HepG2 (cell line): ENCODE results near the gene YIPF4. TPM values are rescaled to one million over a fixed set of nuclear protein-coding genes. Genes with fewer than 3 reads are reported as not detected.

Source experiments
- AGO2 ChIP-seq: fragments of 200-400 bp; formaldehyde crosslinking; optimal IDR thresholded peaks from 2 replicates; pipeline ENCODE3; 2017; ENCODE audit warnings: mild to moderate bottlenecking, low read depth, low read length, moderate library complexity
- ATRX ChIP-seq: sonication (generic); formaldehyde crosslinking; IDR thresholded peaks from 2 replicates; pipeline ENCODE4 v1.4.0; 2020; ENCODE audit warnings: missing genetic modification reagents, borderline replicate concordance
- CBX5 ChIP-seq: sonication (generic); formaldehyde crosslinking; IDR thresholded peaks from 2 replicates; pipeline ENCODE4 v1.4.0; 2020; ENCODE audit warnings: missing genetic modification reagents, borderline replicate concordance
- FOXA3 ChIP-seq: IDR thresholded peaks from 2 replicates; pipeline ENCODE4 v1.6.1; 2016; ENCODE audit warnings: missing genetic modification reagents, missing compliant biosample characterization
- FOXO1 ChIP-seq: sonication (generic); formaldehyde crosslinking; IDR thresholded peaks from 2 replicates; pipeline ENCODE4 v1.4.0; 2020; ENCODE audit warnings: missing genetic modification reagents
- KDM3A ChIP-seq: IDR thresholded peaks from 2 replicates; pipeline ENCODE4 v1.6.1; 2018; ENCODE audit warnings: low read depth, missing compliant biosample characterization
- POLR2AphosphoS5 ChIP-seq: IDR thresholded peaks from 2 replicates; pipeline ENCODE4 v1.6.1; 2012; ENCODE audit warnings: low read depth, low read length
- SMARCC2 ChIP-seq: fragments of 450-650 bp; IDR thresholded peaks from 2 replicates; pipeline ENCODE4 v1.6.1; 2017; ENCODE audit warnings: antibody characterized with exemption, mild to moderate bottlenecking
- SOX5 ChIP-seq: IDR thresholded peaks from 2 replicates; pipeline ENCODE4 v1.6.1; 2016; ENCODE audit warnings: borderline replicate concordance
- SRSF1 ChIP-seq: fragments of 200-400 bp; formaldehyde crosslinking; optimal IDR thresholded peaks from 2 replicates; pipeline ENCODE3; 2017; ENCODE audit warnings: mild to moderate bottlenecking, low read depth, low read length, moderate library complexity
- SYNCRIP ChIP-seq: fragments of 200-400 bp; formaldehyde crosslinking; IDR thresholded peaks from 2 replicates; pipeline ENCODE4 v1.6.1; 2018; ENCODE audit warnings: mild to moderate bottlenecking, low read depth, low read length; ENCODE audit not compliant: insufficient read depth
- ZNF407 ChIP-seq: sonication (generic); formaldehyde crosslinking; IDR thresholded peaks from one replicate; pipeline ENCODE4 v1.5.1; 2020; ENCODE audit warnings: mild to moderate bottlenecking, missing genetic modification reagents; ENCODE audit errors: not compliant biosample characterization
- ZNF703 ChIP-seq: sonication (generic); formaldehyde crosslinking; IDR thresholded peaks from 2 replicates; pipeline ENCODE4 v1.5.1; 2020; ENCODE audit warnings: missing genetic modification reagents, mild to moderate bottlenecking, moderate library complexity, borderline replicate concordance
- polyA plus RNA-seq, 8 experiments: library from polyadenylated mRNA; depleted of rRNA in 3 of 8; stranded (reverse) in 7 of 8; unstranded in 1 of 8; fragments of >200 nt; fragmentation: Illumina TruSeq in 4 of 8; extraction: Trizol in 4 of 8; gene quantifications; 2 replicates each; pipeline versions ENCODE4 v1.2.1 to v1.2.3, GENCODE V29; 2011 to 2016; ENCODE audit warnings: low read depth in 4 of 8, missing spikeins in 1 of 8, mixed read lengths in 1 of 8; ENCODE audit not compliant: insufficient read depth in 1 of 8
- total RNA-seq, 5 experiments: library from RNA; depleted of rRNA; stranded (reverse); fragments of >200 nt; fragmentation: Illumina TruSeq; extraction: Trizol; gene quantifications; 2 replicates each; pipeline ENCODE4 v1.2.3, GENCODE V29; 2016; ENCODE audit warnings: low read depth in 1 of 5
- TF ChIP-seq, protein P1 (sequence below): sonication (generic); formaldehyde crosslinking; conservative IDR thresholded peaks from 2 replicates; pipeline ENCODE4 v1.4.0; 2020; ENCODE audit warnings: missing genetic modification reagents
- TF ChIP-seq, protein P2 (sequence below): sonication (generic); formaldehyde crosslinking; IDR thresholded peaks from 2 replicates; pipeline ENCODE4 v1.8.0; 2022; ENCODE audit warnings: mild to moderate bottlenecking, missing genetic modification reagents, moderate library complexity
- TF ChIP-seq, protein P3 (sequence below): sonication (generic); formaldehyde crosslinking; IDR thresholded peaks from 2 replicates; pipeline ENCODE4 v1.8.1; 2023; ENCODE audit warnings: missing genetic modification reagents, inconsistent platforms, borderline replicate concordance

The YIPF4 gene
- total and polyA plus RNA-seq, 2 of the 13 experiments (the other 11 are each of a cell fraction or from before 2014, with no cell fraction given), result 19.0 to 43.9 TPM

GRCh38 chr2:32250290-32250689 lies 27.4 kb upstream of the YIPF4 start (continued):
- TF ChIP-seq, protein P1, sequence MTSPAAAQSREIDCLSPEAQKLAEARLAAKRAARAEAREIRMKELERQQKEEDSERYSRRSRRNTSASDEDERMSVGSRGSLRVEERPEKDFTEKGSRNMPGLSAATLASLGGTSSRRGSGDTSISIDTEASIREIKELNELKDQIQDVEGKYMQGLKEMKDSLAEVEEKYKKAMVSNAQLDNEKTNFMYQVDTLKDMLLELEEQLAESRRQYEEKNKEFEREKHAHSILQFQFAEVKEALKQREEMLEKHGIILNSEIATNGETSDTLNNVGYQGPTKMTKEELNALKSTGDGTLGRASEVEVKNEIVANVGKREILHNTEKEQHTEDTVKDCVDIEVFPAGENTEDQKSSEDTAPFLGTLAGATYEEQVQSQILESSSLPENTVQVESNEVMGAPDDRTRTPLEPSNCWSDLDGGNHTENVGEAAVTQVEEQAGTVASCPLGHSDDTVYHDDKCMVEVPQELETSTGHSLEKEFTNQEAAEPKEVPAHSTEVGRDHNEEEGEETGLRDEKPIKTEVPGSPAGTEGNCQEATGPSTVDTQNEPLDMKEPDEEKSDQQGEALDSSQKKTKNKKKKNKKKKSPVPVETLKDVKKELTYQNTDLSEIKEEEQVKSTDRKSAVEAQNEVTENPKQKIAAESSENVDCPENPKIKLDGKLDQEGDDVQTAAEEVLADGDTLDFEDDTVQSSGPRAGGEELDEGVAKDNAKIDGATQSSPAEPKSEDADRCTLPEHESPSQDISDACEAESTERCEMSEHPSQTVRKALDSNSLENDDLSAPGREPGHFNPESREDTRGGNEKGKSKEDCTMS (CRISPR knock-in tag), result no peak
- TF ChIP-seq FOXO1 (peak; percentile 48; the same call in 1 of the 2 replicates), SYNCRIP (no peak), AGO2 (no peak), FOXA3 (CRISPR knock-in tag) (peak; percentile 55; the same call in 1 of the 2 replicates), CBX5 (CRISPR knock-in tag) (no peak; the same call in 1 of the 2 replicates), POLR2AphosphoS5 (no peak), ATRX (no peak), KDM3A (CRISPR knock-in tag) (no peak), ZNF407 (CRISPR knock-in tag) (no peak), SOX5 (CRISPR knock-in tag) (0 out of 2 replicates have a peak, but pooled peaks have one; percentile 13), ZNF703 (CRISPR knock-in tag) (no peak), SRSF1 (no peak), SMARCC2 (no peak)
- TF ChIP-seq, protein P2, sequence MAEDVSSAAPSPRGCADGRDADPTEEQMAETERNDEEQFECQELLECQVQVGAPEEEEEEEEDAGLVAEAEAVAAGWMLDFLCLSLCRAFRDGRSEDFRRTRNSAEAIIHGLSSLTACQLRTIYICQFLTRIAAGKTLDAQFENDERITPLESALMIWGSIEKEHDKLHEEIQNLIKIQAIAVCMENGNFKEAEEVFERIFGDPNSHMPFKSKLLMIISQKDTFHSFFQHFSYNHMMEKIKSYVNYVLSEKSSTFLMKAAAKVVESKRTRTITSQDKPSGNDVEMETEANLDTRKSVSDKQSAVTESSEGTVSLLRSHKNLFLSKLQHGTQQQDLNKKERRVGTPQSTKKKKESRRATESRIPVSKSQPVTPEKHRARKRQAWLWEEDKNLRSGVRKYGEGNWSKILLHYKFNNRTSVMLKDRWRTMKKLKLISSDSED (CRISPR knock-in tag), result no peak
- TF ChIP-seq, protein P3, sequence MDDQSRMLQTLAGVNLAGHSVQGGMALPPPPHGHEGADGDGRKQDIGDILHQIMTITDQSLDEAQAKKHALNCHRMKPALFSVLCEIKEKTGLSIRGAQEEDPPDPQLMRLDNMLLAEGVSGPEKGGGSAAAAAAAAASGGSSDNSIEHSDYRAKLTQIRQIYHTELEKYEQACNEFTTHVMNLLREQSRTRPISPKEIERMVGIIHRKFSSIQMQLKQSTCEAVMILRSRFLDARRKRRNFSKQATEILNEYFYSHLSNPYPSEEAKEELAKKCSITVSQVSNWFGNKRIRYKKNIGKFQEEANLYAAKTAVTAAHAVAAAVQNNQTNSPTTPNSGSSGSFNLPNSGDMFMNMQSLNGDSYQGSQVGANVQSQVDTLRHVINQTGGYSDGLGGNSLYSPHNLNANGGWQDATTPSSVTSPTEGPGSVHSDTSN, result no peak
